GM21423 (cell line): Measurements from ENCODE around the gene SYT7.

Experiments
- ATAC-seq: cut with Tn5 transposase; IDR thresholded peaks from one replicate; pipeline ENCODE4 v1.9.1; 2021; ENCODE audit warnings: mild to moderate bottlenecking, moderate library complexity; ENCODE audit not compliant: unreplicated experiment

Gene SYT7

GRCh38 chr11:61555978-61556377 lies 24.9 kb downstream of the SYT7 start:
- ATAC-seq: no peak

GRCh38 chr11:61555051-61555969 lies 25.6 kb downstream of the SYT7 start:
- no peak for ATAC-seq

GRCh38 chr11:61554172-61554988 lies 26.5 kb downstream of the SYT7 start:
- no peak for ATAC-seq

- ATAC-seq: no peak
Measured at GRCh38 chr11:61553373-61554171, 27.3 kb downstream of the SYT7 start.

- no peak for ATAC-seq
Measured at GRCh38 chr11:61552108-61552635, 28.7 kb downstream of the SYT7 start.

- ATAC-seq: no peak
Measured at GRCh38 chr11:61551634-61552033, 29.2 kb downstream of the SYT7 start.

GRCh38 chr11:61550665-61551227 lies 30.1 kb downstream of the SYT7 start:
- no peak for ATAC-seq

GRCh38 chr11:61549662-61550568 lies 31.0 kb downstream of the SYT7 start:
- ATAC-seq: no peak

GRCh38 chr11:61549177-61549576 lies 31.7 kb downstream of the SYT7 start:
- no peak for ATAC-seq

GRCh38 chr11:61547246-61547645 lies 33.6 kb downstream of the SYT7 start:
- no peak for ATAC-seq

- ATAC-seq: no peak
Measured at GRCh38 chr11:61546663-61547062, 34.2 kb downstream of the SYT7 start.

GRCh38 chr11:61545921-61546320 lies 35.0 kb downstream of the SYT7 start:
- no peak for ATAC-seq

GRCh38 chr11:61545341-61545740 lies 35.5 kb downstream of the SYT7 start:
- no peak for ATAC-seq

- no peak for ATAC-seq
Measured at GRCh38 chr11:61544466-61544865, 36.4 kb downstream of the SYT7 start.

- ATAC-seq: no peak
Measured at GRCh38 chr11:61543606-61544306, 37.1 kb downstream of the SYT7 start.

- no peak for ATAC-seq
Measured at GRCh38 chr11:61542705-61543104, 38.2 kb downstream of the SYT7 start.

- no peak for ATAC-seq
Measured at GRCh38 chr11:61542024-61542461, 38.8 kb downstream of the SYT7 start.

- no peak for ATAC-seq
Measured at GRCh38 chr11:61541598-61541997, 39.3 kb downstream of the SYT7 start.

GRCh38 chr11:61540528-61540927 lies 40.3 kb downstream of the SYT7 start:
- ATAC-seq: no peak
